GM21825 (cell line): ENCODE data around the gene RNF113B.

Experiments
- ATAC-seq: cut with Tn5 transposase; IDR thresholded peaks from one replicate; pipeline ENCODE4 v1.9.1; 2021; ENCODE audit warnings: mild to moderate bottlenecking, moderate library complexity; ENCODE audit not compliant: unreplicated experiment

Gene RNF113B

DNA sequence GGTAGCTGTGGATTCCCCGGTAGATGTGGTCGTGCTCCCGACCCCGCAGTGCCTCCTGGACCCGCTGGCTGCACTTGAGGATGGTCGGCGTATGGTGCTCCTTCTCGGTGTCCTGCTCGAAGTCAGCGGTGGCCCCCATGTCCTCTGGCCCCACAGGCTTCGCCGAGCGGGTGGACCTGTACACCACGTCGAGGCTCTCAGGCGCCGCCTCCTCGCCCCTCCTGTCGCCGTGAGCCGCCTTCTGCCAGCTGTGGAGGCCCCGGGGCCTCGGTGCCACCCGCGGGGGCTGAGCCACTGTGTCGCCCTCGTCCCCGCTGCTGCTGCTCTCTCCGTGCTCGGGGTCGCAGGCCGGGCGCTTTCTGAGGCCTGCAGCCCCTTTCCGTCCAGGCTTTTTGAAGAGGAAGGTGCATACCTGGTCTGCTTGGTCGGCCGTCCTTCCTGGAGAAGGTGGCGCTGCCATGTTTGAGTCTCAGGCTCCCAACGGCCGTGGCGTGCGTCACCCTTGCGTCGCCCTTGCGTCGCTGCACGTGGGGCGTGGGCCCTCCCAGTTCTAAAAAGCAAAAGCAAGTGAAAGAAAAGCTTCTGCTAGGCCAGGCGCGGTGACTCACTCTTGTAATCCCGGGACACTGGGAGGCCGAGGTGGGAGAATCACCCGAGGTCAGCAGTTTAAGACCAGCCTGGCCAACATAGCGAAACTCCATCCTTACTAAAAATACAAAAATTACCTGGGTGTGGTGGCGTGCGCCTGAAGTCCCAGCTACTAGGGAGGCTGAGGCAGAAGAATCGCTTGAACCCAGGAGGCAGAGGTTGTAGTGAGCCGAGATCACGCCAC is at the start of gene RNF113B:
Gene RNF113B, minus strand, starts transcription at position 493 of the 832 bp plus-strand sequence. Its CDS starts 33 bp downstream, at position 460.
- ATAC-seq, result no peak

DNA sequence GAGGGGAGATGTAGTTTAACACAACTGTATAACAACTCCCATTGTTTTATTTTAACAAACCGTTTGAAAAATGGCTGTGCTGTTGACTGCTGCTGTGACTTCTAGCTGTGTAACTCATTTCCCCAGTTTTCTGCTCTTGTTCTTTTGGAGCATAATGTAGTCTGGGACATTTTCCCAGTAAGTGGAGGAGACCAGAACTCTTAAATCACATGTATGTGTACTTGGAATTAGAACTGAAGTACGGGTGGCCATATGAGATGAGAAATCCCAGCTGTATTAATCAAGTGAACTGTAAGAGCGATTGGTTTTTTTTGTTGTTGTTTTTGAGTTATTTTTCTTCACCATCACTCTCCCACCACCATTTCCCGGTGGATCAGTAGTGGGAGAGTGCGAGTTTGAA is 49.4 kb upstream of the RNF113B start:
- no peak for ATAC-seq

DNA sequence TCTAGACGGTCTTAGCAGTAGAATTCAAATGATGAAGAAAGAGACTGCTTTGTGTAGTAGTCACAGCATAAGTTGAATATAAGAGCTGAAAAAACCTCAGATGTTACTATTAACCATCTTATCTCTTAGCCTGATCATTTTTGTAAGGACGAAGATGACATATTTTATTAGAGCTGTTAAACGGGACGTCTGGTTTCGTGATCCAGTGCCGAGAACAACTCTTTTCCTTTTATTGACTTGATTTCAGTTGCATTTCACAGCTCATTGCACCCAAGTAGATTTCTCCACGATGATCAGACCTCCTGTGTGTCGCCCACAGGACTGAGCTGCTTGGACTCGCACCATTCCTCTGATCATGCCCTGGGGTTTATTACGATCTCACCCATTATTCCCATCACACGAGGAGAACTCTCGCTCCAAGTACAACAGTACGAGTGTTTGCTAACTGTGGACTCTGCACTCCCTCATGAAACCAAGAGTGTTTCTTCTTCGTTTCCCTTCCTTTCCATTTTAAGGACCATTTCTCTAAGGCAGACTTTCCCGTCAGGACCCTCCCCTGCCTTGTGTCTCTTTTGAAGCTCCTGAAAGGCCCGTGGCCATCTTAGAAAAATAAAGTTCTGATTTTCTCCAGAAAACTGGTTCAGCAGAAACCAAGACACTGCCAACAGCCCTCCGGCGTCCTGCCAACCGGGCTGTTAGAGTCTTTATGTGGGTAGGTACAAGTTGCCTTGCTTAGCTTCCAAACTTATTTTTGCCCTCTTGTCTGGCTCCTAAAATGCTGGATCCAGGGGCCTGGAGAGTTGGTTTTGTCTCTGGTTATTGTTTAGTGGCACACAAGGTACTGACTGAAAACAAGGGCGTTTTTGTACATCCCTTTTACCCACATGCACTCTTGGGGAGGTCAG is 48.2 kb upstream of the RNF113B start:
- ATAC-seq, result no peak

DNA sequence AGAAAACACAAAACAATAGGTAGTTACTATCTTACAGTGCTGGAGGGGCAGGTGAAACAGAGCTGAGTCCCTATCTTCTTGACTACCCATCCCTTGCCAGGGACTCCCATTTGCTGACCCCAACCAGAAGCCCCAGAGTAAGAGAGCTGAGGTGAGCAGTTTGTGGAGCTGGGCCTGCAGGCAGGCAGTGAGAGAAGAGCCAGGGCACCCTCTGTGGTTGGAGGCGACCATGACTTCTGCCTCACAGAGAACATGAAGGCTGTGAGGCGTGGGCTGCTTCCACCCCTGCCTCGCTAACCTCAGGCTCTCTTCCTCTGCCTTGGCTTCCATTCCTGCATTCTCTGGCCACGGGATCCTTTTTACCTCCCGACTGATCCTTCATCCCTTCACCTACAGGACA is 47.5 kb upstream of the RNF113B start:
- ATAC-seq, result no peak

DNA sequence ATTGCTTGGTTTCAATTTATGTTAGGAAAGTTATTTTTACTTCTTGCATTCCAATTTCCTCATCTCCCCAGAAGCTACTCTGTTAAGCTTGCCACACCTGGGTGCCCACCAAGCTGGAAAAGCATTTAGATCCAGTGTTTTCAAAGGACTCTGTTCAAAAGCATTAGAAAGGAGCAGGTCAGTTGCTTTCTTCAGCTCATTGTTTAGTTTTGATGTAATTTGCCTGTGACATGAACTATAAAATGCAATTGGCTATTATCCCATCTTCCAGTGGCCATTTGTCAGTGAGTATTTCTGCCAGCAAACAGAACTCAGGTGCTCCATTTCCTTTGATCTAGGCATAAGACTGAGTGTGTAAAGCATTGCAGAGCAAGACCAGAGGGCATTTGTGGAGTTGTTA is 46.7 kb upstream of the RNF113B start:
- no peak for ATAC-seq

- ATAC-seq, result no peak
Observed at GRCh38 chr13:98222816-98223215, 45.7 kb upstream of the RNF113B start.

DNA sequence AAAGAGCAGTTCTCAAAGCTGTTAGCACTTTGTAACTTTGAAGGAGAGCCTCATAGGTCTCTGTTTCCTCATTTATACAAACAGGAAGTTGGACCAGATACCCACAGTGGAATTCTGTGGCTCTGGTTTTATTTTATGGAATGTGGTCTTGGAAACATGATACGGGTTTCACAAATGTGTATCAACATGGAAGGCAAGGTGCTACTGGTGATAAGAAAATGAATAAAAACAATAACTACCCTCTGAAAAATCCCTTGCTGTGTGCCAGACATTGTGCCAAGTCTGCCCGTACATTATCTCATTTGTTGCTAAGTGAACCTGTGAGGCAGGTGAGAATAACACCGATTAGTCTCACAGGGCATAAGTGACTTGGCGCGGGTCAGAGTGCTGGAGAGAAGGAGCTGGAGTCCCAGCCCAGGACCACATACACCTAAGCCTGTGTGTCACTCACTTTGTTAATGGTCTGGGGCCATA is 45.0 kb upstream of the RNF113B start:
- ATAC-seq, result no peak

GRCh38 chr13:98221234-98221633 is 44.2 kb upstream of the RNF113B start:
- ATAC-seq, result no peak

DNA sequence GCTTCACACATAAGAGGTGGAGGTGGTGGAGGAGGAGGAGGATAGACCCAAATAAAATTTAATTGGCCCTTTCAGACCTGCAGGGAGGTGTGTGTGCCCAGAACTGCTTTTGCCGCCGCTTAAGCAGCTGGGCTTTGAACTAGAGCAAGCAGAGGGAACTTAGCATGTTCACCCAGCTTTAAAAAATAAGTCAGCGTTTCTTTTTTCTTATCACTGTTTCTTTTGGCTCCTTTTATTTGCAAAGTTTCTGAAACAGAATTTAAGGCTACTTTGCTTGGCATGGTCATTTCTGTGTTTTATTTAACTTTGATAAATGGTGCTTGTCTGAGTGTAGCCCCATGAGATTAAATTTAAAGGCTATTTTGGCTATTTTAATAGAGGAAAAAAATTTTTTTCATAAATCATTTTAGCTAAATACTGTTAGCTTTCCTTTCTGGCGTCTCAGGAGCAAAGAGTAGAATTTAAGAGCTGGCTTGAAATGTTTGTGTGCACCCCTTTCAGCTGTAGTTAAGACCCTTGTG is 43.3 kb upstream of the RNF113B start:
- no peak for ATAC-seq

GRCh38 chr13:98219685-98220084 is 42.6 kb upstream of the RNF113B start:
- ATAC-seq, result no peak

GRCh38 chr13:98217597-98217996 is 40.5 kb upstream of the RNF113B start:
- ATAC-seq, result no peak

DNA sequence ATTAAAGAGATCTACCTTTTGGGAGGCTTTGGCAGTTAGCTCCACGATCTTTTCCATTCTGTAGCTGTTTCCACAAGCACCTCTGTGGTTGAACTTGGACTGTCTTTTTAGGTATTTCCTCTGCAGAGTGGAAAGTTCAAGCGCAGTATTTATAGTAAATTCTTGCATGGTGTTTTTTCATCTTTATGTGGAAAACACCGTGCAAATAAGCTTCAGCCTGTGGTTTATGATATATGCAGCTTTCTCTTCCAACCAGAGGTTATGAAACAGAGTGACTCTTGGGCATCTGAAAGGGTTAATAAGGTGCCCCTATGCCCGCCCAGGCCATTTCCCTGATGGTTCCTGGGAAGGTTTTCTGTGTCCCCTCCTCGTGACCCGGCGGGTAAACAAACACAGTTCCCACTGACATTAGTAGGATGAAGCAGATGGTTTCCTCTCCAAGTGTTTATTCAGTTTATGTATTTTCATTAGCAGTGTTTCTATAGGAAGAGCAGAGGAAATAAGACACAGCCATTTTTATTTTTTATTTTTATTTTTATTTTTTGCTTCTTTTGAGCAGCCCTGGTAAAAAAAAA is 39.7 kb upstream of the RNF113B start:
- ATAC-seq, result no peak

DNA sequence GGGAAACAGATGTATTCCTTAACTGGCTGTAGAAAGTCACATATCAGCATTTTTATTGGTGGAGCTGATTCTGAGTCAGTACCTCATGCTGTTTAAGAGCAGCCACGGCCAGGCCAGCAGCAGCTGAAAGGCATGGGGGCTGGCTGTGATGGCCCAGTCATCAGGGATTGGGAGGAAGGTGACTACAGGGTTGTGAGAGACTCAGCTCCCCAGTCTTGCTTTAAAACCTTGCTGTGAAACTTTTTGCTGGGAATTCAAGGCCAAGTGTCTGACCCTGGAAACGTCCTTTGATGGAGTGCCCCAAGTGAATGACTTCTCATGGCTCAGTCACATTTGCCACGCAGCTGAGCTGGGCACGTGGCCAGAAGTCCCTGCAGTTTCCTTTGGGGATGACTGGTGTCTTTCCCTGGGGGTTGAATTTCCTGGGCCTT is 39.1 kb upstream of the RNF113B start:
- ATAC-seq, result no peak

GRCh38 chr13:98215508-98215907 is 38.4 kb upstream of the RNF113B start:
- ATAC-seq, result no peak

DNA sequence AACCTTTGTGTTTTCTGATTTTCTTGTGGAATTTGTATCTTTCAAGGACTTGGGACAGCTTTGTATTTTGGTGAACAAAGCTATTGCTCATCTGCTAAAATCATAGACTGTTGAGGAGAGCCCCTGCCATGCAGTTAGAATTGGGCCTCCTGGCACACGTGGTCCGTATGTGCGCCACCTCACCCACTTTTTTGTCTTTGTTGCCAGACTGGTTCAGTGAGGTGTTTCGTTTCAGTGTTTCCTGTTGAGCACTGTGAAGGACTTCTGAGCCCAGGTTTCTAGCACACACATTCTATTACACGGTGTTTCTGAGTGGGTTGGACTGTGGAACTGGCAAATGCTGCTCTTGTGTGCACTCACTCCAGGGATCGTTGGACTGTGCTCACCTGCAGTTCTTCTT is 37.6 kb upstream of the RNF113B start:
- ATAC-seq, result no peak

- ATAC-seq, result no peak
Observed at GRCh38 chr13:98214008-98214643, 37.1 kb upstream of the RNF113B start.

- no peak for ATAC-seq
Observed at GRCh38 chr13:98213354-98213753, 36.3 kb upstream of the RNF113B start.

DNA sequence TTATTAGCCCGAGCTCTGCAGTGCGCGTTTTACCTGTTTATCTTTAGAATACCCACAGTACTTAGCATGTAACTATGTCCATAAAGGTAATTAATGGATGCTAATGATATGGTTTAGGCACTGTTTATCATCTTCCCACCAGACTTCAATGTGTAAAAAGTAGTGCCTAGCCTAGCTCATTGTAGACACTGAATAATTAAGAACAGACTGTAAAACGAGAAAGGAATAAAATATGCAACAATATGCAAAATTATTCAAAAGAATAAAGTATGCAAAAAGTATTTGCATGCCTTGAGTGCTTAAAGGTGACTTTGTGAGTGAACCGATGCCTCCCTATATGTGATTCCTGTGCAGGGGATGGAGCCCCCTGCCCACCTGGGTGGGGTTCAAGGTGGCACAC is 35.7 kb upstream of the RNF113B start:
- ATAC-seq, result no peak

- no peak for ATAC-seq
Observed at GRCh38 chr13:98208606-98209005, 31.5 kb upstream of the RNF113B start.

- ATAC-seq, result no peak
Observed at GRCh38 chr13:98207416-98207815, 30.3 kb upstream of the RNF113B start.

GRCh38 chr13:98206946-98207345 is 29.9 kb upstream of the RNF113B start:
- no peak for ATAC-seq
